RPMI8226 (cell line): ENCODE results near the gene SLC24A5.

ENCODE experiments used
- DNase-seq: peaks from one replicate; pipeline ENCODE4 v3.0.0-alpha.2; 2015

Gene SLC24A5

DNA sequence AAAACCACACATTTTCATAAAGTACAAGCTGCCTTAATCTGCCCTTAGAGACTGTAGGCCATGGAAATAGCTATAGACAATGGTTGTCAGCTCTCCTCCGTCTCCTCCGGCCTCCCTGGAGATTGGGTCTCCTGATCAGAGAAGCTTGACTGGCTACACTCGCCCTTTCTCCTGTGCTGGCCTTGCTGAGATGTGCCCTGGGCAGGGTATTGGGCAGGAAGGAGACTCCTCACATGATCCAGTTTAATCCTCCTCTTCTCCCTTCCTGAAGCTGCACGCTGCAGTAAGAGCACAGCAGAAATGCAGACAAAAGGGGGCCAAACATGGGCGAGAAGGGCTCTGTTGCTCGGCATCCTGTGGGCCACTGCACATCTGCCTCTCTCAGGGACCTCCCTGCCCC, at the start of gene SLC24A5:
Gene SLC24A5 (plus strand): TSS at position 246 of the 400 bp plus-strand sequence. CDS start 55 bp downstream, at position 301.
- no peak for DNase-seq

DNA sequence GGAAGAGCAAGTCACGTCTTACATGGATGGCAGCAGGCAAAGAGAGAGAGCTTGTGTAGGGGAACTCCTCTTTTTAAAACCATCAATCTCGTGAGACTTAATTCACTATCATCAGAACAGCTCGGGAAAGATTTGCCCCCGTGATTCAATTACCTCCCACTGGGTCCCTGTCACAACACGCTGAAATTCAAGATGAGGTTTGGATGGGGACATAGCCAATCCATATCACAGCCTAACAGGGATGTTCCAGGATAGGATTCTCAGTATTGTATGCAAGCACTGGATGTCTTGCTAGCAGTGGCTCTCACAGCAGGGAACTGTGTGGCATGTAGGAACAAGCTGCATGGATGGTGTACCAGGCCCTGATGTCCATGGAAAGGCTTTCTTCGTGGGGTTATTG, 47.8 kb upstream of the SLC24A5 start:
- no peak for DNase-seq

DNA sequence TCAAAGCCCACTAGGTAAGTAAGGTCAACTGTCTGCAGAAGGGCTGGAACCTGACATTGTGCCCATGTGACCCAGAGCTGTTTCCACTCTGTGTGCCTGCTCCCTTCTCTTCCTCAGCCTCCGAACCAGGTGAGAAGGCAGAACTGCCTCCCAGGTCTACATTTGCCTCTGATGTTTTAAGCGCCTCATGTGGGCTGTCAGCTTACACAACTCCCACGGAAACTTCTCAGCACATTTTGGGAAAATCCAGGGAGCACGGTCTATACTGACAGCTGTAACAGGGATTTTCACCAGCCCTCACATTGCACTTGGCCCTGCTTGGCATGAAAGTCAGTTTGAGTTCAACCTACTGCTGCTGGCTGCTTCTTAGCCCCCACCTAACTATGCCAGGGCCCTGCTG, 46.9 kb upstream of the SLC24A5 start:
- DNase-seq, result no peak

DNA sequence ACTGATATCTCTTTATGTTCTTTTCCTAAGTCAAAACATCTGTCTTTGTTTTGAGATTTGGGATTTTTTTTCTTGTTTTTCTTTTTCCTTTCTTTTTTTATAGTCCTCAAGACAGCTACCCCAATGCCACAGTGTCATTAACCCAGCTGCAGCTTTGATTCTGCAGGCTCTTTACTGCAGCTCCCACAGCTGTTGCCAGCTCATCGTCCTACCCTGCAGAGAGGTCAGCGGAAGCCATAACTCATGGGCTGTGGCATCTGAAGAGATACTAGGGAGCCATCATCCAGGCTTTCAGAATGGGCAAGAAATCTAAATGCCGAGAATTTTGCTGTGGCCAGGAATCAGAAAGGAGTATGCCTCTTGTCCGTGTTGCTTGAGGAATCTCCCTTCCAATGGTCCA, 44.3 kb upstream of the SLC24A5 start:
- DNase-seq, result peak; percentile 43

DNA sequence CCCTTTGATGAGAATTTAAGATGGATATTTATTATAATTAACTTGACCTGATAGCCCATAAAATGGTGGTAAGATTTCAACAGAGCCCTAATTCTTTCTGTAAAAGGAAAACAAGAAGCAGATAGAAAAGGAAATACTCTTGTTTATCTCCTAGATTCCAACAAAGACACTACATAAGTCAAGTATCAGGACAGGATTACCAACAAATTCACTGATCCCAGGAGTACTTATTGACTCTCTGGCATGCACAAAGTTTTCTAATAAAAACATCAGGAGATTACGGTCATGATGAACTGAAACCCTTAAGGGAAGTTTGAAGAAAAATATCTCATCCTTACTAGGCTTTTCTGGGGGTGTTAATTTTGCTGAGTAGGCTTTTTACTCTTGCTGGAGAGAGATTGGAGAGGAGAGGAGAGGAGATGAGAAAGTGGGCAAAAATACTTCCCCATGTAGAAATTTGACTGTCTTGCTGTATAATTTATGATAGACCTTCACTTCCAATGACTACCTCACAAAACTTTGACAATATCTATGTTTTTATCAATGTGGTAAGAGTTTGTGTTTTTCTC, 43.1 kb upstream of the SLC24A5 start:
- DNase-seq, result no peak

DNA sequence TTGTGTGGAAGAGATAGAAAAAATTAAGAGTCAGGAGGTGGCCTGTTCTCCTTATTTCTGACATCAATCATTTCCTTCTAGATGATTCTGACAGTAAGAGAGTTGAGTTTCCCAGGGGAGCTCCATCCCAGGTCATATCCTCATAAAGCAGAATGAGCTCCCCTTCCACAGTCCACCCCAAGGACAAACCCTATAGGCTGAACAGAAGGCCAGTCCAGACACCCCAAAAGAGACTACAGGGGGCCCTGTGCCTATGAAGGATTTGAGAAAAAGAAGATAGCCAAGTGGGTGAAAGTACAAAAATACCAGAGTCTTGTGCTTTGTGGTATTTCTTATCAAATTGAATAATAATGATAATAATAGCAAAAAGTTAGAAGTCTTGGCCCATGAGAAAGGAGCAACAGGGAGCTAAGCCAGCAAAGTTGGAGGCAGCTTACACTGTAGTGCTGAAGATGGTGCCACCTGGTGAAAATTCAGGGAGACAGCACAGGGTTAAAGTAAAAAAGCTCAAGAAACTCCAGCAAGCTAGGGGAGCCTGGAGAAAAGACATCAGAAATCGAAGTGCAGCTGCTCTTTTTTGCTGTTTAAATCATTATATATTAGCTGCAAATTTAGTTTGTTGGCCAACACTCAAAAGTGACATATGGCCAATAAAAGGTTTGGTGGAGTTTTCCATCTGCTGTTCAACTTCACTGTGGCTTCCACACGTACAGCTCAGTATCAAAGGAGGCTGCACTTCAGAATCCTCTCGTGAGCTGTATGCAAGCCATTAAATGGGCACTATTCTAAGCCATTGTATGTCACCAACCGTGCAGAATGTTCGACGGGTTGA, 35.8 kb upstream of the SLC24A5 start:
- peak; percentile 69 for DNase-seq

DNA sequence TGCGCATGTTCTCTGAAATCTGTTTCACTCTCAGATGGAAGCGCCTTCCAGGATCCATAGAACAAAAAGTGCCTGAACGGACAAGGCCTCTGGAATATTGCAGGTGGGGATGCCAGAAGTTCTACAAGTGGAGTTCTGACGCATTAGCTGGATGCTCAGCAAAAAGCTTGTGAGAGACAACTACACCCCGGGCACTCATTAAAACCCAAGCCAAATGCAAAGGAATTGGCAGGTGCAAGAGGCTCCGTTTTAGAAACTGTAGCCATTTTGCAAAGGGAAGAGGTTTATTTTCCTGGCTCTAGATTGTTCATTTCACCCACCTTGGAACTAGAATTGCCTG, 35.2 kb upstream of the SLC24A5 start:
- no peak for DNase-seq

DNA sequence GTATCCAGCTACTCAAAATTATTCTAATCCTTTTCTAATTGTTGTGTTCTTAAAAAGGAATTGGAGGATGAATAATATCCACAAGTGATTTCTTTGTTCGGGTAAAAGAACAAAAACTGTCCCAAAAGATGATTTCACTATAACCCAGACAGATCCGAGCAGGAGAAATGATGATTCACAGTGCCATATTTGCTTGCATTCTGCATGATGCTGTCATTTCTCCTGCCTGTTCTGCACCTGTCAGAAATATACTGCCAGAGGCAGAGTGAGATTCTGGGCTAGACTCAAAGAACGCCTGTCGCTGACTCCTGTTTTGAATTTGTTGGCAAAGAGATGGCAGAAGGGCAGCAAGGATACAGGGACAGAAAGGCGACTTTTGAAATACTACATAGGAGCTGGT, 34.7 kb upstream of the SLC24A5 start:
- peak; percentile 34 for DNase-seq

DNA sequence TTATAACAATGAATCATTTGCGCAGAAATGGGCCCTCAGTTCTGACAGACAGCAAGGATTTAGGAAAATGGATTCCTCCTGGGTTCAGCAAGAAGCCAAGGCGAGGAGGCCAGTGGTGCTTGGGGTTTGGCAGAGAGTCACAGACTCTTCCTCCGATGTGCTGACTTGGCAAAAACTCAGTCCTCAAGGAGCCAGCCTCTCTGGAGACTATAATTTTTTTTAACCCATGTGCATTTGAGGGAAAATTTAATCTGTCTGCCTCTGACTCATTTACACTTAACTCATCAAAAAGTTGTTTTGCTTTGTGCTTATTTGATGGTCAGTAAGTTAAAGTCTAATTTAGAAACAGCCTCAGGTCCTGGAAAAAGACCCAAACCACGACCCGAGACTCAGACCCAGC, 34.2 kb upstream of the SLC24A5 start:
- DNase-seq, result peak; percentile 69

DNA sequence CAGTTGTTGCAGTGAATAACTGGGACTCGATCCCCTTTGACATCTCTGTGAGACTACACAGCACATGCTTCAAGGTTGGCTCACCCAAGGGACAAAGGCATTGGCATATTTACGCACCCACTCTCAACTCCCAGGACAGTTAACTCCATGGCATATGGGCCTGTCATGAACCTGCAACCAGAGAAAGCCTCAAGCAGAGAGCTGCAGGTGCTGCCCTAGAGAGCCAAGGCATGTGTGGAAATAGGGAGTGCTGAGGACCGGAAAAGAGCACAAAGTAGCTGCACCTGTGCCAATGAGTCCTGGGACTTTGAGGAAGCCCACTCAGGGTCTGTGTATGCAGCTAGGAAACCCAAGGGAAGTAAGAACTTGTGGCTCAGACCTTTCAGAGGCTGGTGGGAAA, 32.9 kb upstream of the SLC24A5 start:
- DNase-seq, result no peak

DNA sequence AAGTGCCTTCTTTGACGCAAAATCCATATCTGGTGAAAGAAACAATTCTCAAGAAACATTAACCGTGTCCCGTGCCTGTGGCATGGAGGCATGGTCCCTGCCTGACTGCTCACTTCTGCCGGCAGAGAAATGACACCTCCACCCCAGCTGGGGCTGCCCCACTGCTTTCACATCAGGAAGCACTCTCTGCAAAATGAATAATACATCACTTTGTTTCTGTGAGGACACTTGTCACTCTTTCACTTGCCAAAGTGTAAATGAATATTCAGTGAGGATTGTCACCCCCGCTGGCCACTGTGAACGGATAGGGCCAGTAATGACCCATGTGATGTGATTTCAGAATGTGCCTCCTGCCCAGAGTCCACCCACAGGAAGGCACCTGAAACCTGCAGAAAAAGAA, 31.1 kb upstream of the SLC24A5 start:
- no peak for DNase-seq

DNA sequence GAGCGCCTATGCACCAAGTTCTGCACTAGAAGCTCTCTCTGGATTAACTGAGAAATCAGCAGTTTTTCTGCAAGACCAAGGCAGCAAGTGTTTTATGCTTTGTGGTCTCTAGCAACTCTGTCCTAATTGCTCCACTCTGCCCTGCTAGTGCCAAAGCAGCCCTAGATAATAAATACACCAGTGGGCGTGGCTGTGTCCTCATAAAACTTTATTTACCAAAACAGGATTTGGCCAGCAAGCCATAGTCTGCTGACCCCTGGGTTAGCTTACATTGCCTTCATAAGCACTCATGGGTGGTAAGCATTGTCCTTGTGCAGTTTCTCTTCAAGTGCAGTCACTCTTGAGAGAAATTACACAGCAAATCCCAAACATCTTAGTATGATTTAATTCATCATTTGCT, 30.7 kb upstream of the SLC24A5 start:
- peak; percentile 80 for DNase-seq

DNA sequence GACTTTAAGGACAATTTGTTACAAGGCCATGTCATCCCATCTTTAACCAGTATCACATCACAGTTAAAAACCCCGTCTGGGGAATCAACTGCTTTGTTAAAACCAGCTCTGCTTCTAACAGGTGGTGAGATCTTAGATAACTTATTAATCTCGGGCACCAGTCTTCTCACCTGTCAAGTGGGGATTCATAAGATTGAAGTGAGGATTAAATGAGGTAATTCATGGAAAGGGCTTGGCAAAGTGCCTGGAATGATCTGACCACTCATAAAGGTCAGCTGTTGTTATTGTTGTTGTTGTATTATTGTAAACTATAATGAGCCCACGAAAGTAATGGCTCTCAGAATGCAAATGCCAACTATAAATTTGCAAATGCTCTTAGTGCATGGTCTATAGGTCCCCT, 30.1 kb upstream of the SLC24A5 start:
- no peak for DNase-seq

DNA sequence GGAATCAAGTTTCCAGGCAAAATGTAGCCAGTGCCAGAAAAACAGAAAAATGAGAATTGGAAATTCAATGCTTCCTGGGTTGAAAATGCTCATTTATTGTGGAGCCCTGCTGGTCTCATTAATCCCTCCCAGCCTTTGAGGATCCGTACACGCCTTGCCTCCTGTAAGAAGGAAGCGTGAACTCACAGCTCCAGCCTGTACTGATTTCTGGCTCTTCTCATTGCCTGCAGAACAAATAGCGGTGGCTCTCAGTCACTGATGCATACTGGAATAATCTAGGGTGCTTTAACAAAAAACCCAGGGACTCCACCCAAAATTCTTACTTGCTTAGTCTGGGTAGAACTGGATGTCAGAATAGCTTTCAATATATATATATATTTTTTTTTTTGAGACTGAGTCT, 29.3 kb upstream of the SLC24A5 start:
- DNase-seq, result no peak

DNA sequence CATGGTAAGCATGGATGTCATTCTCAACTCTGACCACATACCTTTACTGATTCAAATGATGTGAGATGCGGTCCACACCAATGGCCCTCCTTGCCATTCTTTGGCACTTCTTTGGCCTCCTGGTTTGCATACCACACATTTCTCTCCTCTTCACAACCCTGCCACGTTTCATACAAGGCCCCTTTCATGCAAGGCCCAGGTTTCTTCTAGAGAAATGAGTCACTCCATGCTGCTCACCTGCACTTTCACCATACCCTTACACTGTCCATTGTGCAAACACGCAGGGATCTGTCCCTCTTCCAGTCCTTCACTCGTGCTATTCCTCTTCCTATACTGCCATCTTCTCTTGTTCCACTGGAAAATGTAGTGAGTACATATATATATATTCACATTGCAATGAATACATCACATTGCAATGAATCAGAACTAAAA, 24.4 kb upstream of the SLC24A5 start:
- no peak for DNase-seq

DNA sequence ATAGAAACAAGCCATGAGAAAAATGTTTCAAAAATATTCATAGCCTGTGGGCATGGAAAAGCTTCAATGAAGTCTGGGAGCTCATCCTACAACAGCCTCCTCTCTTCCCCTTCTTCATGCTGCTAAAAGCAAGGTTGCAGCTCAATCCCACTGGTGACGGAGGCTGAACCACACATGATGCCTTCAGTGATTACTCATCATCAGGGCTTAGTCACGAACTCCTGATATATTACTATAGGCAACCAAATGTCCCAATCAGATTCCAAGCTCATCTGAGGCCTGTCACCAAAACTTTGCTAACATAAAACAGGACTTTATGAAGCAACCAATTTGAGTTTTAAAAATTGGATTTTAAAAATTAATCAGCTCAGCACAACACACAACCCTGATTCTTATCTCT, 24.0 kb upstream of the SLC24A5 start:
- no peak for DNase-seq

DNA sequence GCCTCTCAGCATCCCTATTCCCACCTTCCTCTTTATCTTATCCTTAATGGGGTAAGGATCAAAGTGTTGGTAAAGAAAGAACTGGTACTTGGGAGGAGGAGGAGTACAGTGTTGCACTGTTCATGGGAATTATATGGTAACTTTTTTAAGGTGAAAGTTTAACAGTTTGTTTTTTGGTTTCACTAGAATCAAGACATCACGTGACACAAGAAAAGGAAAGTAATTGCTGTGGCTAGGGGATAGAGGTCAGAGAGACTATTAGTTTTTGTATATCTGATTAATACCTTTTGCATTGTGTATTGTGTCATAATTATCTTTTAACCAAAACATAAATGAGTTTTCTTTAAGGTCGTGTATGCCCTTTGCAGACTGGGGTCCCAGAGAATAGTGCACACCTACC, 23.5 kb upstream of the SLC24A5 start:
- DNase-seq, result no peak

DNA sequence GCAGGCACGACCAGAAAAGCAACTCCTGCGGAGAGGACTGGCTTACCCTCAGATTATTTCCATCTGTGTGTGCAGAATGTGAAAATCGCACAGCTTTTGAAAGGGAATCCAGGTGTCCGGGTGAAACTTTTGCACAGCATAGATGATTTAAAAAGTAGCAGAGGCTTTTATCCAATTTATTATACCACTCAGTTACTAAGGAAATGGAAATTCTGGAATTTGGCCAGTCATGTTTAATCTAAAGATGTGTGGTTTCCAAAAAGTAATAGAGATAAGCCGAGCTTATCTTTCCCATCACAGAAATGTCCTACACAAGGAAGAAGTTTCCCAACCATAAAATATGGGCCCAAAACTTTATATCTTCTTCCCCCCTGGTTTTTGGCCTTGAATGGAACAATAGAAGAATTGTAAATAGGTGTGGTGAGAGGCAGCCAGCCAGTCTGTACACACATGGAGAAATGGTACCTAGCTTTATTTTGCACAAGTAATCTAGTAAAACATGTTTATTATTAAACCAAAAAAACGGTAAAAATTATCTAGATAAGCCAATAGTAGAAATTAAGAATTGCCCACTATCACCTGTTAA, 19.3 kb upstream of the SLC24A5 start:
- no peak for DNase-seq

DNA sequence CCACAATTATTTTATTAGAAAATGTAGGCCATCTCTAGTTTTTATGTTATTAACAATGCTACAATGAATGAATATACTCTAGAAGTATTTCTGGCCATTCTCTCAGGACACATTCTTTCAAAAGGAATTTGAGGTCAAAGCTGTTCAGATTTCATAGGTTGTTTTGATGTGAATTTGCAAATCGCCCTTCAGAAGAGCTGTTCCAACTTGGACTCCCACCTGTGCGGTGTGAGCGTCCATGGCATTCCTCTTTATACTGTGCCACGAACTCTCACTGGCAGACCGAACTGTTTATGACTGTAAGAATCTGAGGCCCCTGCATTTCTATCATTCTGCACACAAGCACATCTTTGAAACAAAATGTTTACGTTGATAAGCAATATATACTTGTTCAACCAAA, 18.6 kb upstream of the SLC24A5 start:
- DNase-seq, result no peak

DNA sequence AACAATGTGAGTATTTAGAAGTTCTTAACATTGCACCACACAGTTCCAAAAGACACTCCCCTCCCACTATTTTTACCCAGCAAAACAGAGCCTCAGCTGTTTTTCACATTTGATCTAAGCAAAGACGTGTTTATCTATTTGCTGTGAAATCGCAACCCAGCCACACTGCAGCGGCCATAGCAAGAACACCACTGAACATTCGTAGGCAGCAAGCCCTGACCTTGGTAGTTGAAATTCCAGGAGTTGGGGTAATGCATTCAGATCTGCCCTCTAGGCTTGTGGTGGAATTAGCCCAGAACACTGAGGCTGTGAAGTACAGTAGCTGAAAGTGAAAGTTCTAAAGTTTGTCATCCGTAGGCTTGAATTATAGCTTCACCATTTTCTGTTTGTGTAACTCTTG, 17.1 kb upstream of the SLC24A5 start:
- DNase-seq, result no peak

DNA sequence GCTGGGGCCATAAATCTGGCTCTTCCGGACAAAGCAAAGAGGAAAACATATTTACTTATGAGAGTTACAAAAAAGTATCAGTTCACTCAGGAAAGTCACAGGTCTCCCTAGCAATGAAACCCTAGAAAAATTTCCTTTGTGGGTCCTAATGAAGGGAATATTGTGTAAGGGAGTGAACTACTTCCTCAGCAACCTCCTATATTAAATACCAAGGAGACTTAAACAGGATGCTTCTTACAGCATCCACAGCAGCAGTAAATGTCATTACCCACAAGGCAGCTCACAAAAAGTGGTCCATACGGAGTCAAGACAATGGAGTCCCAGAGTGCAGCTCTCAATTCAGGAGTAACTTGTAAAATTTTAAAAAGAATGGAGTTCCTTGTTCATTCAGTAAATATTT, 14.9 kb upstream of the SLC24A5 start:
- DNase-seq, result no peak

DNA sequence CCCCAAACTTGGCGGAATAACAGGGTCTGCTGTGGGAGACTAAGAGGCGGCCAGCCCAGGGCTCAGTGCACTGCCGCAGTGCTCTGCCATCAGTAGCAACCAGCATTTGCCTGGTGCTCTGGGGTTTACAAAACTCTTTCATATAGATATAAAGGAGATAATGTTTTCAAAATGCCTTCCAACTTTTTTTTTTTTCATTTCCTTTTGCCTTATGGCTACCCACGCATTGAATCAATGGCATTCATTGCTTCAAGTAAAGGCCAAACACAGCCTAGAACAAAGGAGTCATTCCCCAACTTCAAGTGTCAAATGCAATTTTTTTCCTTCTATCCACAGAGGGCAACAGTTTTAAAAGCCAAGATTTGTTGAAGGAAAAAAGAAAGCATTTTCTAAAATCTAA, 11.6 kb upstream of the SLC24A5 start:
- no peak for DNase-seq

DNA sequence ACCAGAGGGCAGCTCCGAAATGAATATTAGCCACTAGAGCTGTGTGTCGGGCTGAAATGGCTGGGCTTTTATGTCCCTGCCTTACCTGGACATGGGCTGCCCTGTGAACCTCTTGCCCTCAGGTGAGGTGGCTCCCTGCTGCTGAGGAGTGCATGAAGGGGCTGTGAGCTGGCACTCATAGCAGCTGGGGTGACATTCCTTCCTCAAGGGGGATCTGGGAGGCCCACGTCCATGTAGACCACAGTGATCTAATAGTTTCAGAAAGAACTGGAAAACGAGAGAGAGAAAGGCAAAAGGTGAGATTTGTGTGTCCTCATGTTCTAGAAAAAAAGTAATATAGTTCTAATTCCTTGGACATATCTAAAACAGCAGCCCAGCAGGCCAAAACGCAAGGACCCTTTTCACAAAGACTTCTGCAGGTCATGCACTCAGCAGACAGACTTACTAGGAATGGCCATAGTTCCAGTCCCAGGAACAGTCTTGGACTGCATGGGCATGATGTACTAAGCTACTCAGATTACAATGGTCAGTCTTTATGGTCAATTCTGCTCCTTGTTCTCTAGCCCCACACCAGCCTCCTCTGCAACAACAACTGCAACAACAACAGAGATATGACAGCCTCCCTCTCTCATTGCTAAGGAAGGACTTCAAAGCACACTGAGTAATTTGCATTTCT, 10.8 kb upstream of the SLC24A5 start:
- DNase-seq, result no peak

DNA sequence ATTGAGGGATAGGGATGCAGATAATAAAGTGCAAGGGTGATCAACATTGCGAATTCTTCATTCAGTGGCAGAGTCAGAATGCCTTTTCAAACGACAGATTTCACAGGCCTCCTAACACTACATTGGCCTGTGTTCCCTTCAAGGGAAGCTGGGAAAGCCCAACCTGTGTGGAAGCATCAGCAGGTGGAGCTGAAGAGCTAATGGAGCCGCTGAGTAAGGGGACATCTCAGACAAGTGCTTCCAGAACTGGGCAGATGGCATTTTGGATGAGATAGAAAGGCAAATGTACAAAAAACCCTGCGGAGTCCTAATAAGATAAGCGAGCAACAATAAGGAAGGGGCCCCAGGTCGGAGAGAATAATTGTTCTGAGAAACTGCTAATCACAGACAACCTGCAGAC, 8.5 kb upstream of the SLC24A5 start:
- DNase-seq, result peak; percentile 34
